Measurements from ENCODE around the gene DOCK7. TPM values are rescaled to one million over a fixed set of nuclear protein-coding genes. Genes with fewer than 3 reads are reported as not detected.

The DOCK7 gene
- total and polyA plus RNA-seq, 8 donors = 4.7 to 118 (median 32.4) TPM

GRCh38 chr1:62689524-62689923 is 1.3 kb upstream of the DOCK7 start:
- Histone ChIP-seq H3K27me3 (no peaks in the 10 kb centered on the region), H3K27ac (peak overlapping the region; percentile 80 to 93 (median 93)), H3K9me3 (no peaks in the 10 kb centered on the region), H3K4me1 (peaks cover 36 to 60% (median 54%) of the 10 kb centered on the region in 4 donors), H3K4me3 (peak overlapping the region in 1 of 4 donors; percentile 94), H3K36me3 (no peaks in the 10 kb centered on the region)
- DNase-seq = peak in 1 of 2 donors; percentile 38
- intact Hi-C loops (cut with DNase I; ENCODE audit: low total_unique reads) = no loop called here
- TF ChIP-seq POLR2A (IDR thresholded peaks at IDR 0.05) (no peak), POLR2AphosphoS5 (IDR thresholded peaks at IDR 0.05) (peak in 1 of 3 donors; percentile 13)
- 43 to 69% (median 50%) methylated on average over 1 of the region's 1 CpG for WGBS, 5 donors

GRCh38 chr1:62688687-62689085 is 500 bp upstream of the DOCK7 start:
- DNase-seq = no peak
- no peak for TF ChIP-seq POLR2AphosphoS5 (IDR thresholded peaks at IDR 0.05)
- TF ChIP-seq CTCF (IDR thresholded peaks at IDR 0.05) = no peak
- TF ChIP-seq EP300 (IDR thresholded peaks at IDR 0.05) = no peak
- TF ChIP-seq POLR2A (IDR thresholded peaks at IDR 0.05) = no peak
- Histone ChIP-seq H3K9me3 (no peaks in the 10 kb centered on the region), H3K4me1 (peaks cover 36 to 69% (median 58%) of the 10 kb centered on the region in 4 donors), H3K36me3 (no peaks in the 10 kb centered on the region), H3K27me3 (no peaks in the 10 kb centered on the region), H3K27ac (peak overlapping the region; percentile 88 to 97 (median 93)), H3K4me3 (peak overlapping the region; percentile 65 to 94 (median 84))
- 0 to 3% (median 1%) methylated on average over 10 of the region's 10 CpGs for WGBS, 5 donors
- intact Hi-C loops (cut with DNase I; ENCODE audit: low total_unique reads) = no loop called here

- peak overlapping the region; percentile 88 to 97 (median 93) for H3K27ac ChIP-seq
- H3K9me3 ChIP-seq = no peaks in the 10 kb centered on the region
- peaks cover 36 to 81% (median 64%) of the 10 kb centered on the region in 4 donors for H3K4me1 ChIP-seq
- no peaks in the 10 kb centered on the region for H3K36me3 ChIP-seq
- 0 to 3% (median 1%) methylated on average over 25 to 33 of the region's 33 CpGs for WGBS, 5 donors
- TF ChIP-seq CTCF (IDR thresholded peaks at IDR 0.05) (no peak), EP300 (IDR thresholded peaks at IDR 0.05) (no peak)
- peak overlapping the region; percentile 65 to 94 (median 84) for H3K4me3 ChIP-seq
- no peaks in the 10 kb centered on the region for H3K27me3 ChIP-seq
- peak; percentile 29 to 73 for DNase-seq
- intact Hi-C loops (cut with DNase I; ENCODE audit: low total_unique reads) = no loop called here
These were observed 724 bp downstream of the DOCK7 start for GRCh38 chr1:62687421-62687902.

- H3K36me3 ChIP-seq = no peaks in the 10 kb centered on the region
- intact Hi-C loops (cut with DNase I; ENCODE audit: low total_unique reads) = no loop called here
- TF ChIP-seq POLR2AphosphoS5 (IDR thresholded peaks at IDR 0.05) (no peak), POLR2A (IDR thresholded peaks at IDR 0.05) (no peak)
- 35 to 69% (median 43%) methylated on average over 7 of the region's 7 CpGs for WGBS, 5 donors
- no peak for DNase-seq
- H3K27me3 ChIP-seq = no peaks in the 10 kb centered on the region
- H3K9me3 ChIP-seq = no peaks in the 10 kb centered on the region
- H3K4me3 ChIP-seq = peak overlapping the region; percentile 65 to 94 (median 84)
- peak overlapping the region in 4 of 5 donors; percentile 88 to 93 (median 93) for H3K27ac ChIP-seq
- H3K4me1 ChIP-seq = peaks cover 35 to 86% (median 64%) of the 10 kb centered on the region in 4 donors
These were observed 1.4 kb downstream of the DOCK7 start for GRCh38 chr1:62686822-62687221.

GRCh38 chr1:62685431-62685859 is 2.7 kb downstream of the DOCK7 start:
- Histone ChIP-seq H3K27me3 (no peaks in the 10 kb centered on the region), H3K27ac (no peak overlapping the region), H3K9me3 (no peaks in the 10 kb centered on the region), H3K36me3 (no peaks in the 10 kb centered on the region), H3K4me3 (no peak overlapping the region), H3K4me1 (peaks cover 21 to 73% (median 51%) of the 10 kb centered on the region in 4 donors)
- no peak for TF ChIP-seq EP300 (IDR thresholded peaks at IDR 0.05)
- no peak for TF ChIP-seq CTCF (IDR thresholded peaks at IDR 0.05)
- no peak for TF ChIP-seq POLR2AphosphoS5 (IDR thresholded peaks at IDR 0.05)
- no peak for TF ChIP-seq POLR2A (IDR thresholded peaks at IDR 0.05)
- no peak for DNase-seq
- intact Hi-C loops (cut with DNase I; ENCODE audit: low total_unique reads) = no loop called here
- WGBS, 5 donors = 51 to 69% (median 61%) methylated on average over 3 of the region's 3 CpGs

Data from stomach (tissue), 9 donors.